HepG2 (cell line): ENCODE data around the gene C6orf62. TPM values are rescaled to one million over a fixed set of nuclear protein-coding genes. Genes with fewer than 3 reads are reported as not detected.

Experiments
- CCAR2 ChIP-seq: fragments of 200-400 bp; formaldehyde crosslinking; optimal IDR thresholded peaks from 2 replicates; pipeline ENCODE3; 2018; ENCODE audit warnings: low read depth, mild to moderate bottlenecking, low read length, moderate library complexity
- FLYWCH1 ChIP-seq: sonication (generic); formaldehyde crosslinking; IDR thresholded peaks from 2 replicates; pipeline ENCODE4 v1.8.1; 2023; ENCODE audit warnings: mild to moderate bottlenecking, missing genetic modification reagents
- GPN1 ChIP-seq: sonication (generic); formaldehyde crosslinking; IDR thresholded peaks from 2 replicates; pipeline ENCODE4 v1.5.1; 2020; ENCODE audit warnings: missing genetic modification reagents, borderline replicate concordance
- MED8 ChIP-seq: sonication (generic); formaldehyde crosslinking; IDR thresholded peaks from 2 replicates; pipeline ENCODE4 v1.8.1; 2023; ENCODE audit warnings: mild to moderate bottlenecking, missing genetic modification reagents; ENCODE audit not compliant: insufficient replicate concordance
- NPAS2 ChIP-seq: sonication (generic); formaldehyde crosslinking; IDR thresholded peaks from 2 replicates; pipeline ENCODE4 v1.8.0; 2022; ENCODE audit warnings: mild to moderate bottlenecking, missing genetic modification reagents, borderline replicate concordance
- PCBP2 ChIP-seq: fragments of 200-400 bp; formaldehyde crosslinking; optimal IDR thresholded peaks from 2 replicates; pipeline ENCODE3; 2018; ENCODE audit warnings: low read length, low read depth; ENCODE audit not compliant: poor library complexity, severe bottlenecking
- SUZ12 ChIP-seq: fragments of 150-350 bp; IDR thresholded peaks from 2 replicates; pipeline ENCODE4 v1.6.1; 2014; ENCODE audit warnings: low read depth, low read length
- TSC22D2 ChIP-seq: sonication (generic); formaldehyde crosslinking; IDR thresholded peaks from 2 replicates; pipeline ENCODE4 v1.5.1; 2020; ENCODE audit warnings: missing genetic modification reagents, mild to moderate bottlenecking, borderline replicate concordance
- ZBTB42 ChIP-seq: sonication (generic); formaldehyde crosslinking; IDR thresholded peaks from 2 replicates; pipeline ENCODE4 v1.5.0; 2020; ENCODE audit warnings: mild to moderate bottlenecking, missing genetic modification reagents
- ZNF431 ChIP-seq: sonication (generic); formaldehyde crosslinking; IDR thresholded peaks from 2 replicates; pipeline ENCODE4 v1.9.0; 2022; ENCODE audit warnings: missing genetic modification reagents, low read depth, mild to moderate bottlenecking, borderline replicate concordance
- ZNF501 ChIP-seq: sonication (generic); formaldehyde crosslinking; IDR thresholded peaks from 2 replicates; pipeline ENCODE4 v1.5.1; 2020; ENCODE audit warnings: mild to moderate bottlenecking, moderate library complexity, missing genetic modification reagents
- ZNF619 ChIP-seq: sonication (generic); formaldehyde crosslinking; IDR thresholded peaks from 2 replicates; pipeline ENCODE4 v1.4.0; 2020; ENCODE audit warnings: mild to moderate bottlenecking, missing genetic modification reagents
- ZSCAN25 ChIP-seq: sonication (generic); formaldehyde crosslinking; IDR thresholded peaks from 2 replicates; pipeline ENCODE4 v1.8.0; 2022; ENCODE audit warnings: mild to moderate bottlenecking, missing genetic modification reagents
- polyA plus RNA-seq, 8 experiments: library from polyadenylated mRNA; depleted of rRNA in 3 of 8; stranded (reverse) in 7 of 8; unstranded in 1 of 8; fragments of >200 nt; fragmentation: Illumina TruSeq in 4 of 8; extraction: Trizol in 4 of 8; gene quantifications; 2 replicates each; pipeline versions ENCODE4 v1.2.1 to v1.2.3, GENCODE V29; 2011 to 2016; ENCODE audit warnings: low read depth in 4 of 8, missing spikeins in 1 of 8, mixed read lengths in 1 of 8; ENCODE audit not compliant: insufficient read depth in 1 of 8
- total RNA-seq, 5 experiments: library from RNA; depleted of rRNA; stranded (reverse); fragments of >200 nt; fragmentation: Illumina TruSeq; extraction: Trizol; gene quantifications; 2 replicates each; pipeline ENCODE4 v1.2.3, GENCODE V29; 2016; ENCODE audit warnings: low read depth in 1 of 5
- TF ChIP-seq, protein P1 (sequence below): sonication (generic); formaldehyde crosslinking; IDR thresholded peaks from 2 replicates; pipeline ENCODE4 v1.9.0; 2022; ENCODE audit warnings: missing genetic modification reagents, mild to moderate bottlenecking, borderline replicate concordance
- TF ChIP-seq, protein P2 (sequence below): sonication (generic); formaldehyde crosslinking; IDR thresholded peaks from 2 replicates; pipeline ENCODE4 v1.5.1; 2020; ENCODE audit warnings: mild to moderate bottlenecking, missing genetic modification reagents, moderate library complexity
- TF ChIP-seq, protein P3 (sequence below): sonication (generic); formaldehyde crosslinking; IDR thresholded peaks from 2 replicates; pipeline ENCODE4 v1.9.0; 2021; ENCODE audit warnings: missing genetic modification reagents, borderline replicate concordance
- TF ChIP-seq, protein P4 (sequence below): sonication (generic); formaldehyde crosslinking; IDR thresholded peaks from 2 replicates; pipeline ENCODE4 v1.5.0; 2020; ENCODE audit warnings: missing genetic modification reagents

The C6orf62 gene
- total and polyA plus RNA-seq, 2 of the 13 experiments (the other 11 are each of a cell fraction or from before 2014, with no cell fraction given), result 54.8 to 90.4 TPM

DNA sequence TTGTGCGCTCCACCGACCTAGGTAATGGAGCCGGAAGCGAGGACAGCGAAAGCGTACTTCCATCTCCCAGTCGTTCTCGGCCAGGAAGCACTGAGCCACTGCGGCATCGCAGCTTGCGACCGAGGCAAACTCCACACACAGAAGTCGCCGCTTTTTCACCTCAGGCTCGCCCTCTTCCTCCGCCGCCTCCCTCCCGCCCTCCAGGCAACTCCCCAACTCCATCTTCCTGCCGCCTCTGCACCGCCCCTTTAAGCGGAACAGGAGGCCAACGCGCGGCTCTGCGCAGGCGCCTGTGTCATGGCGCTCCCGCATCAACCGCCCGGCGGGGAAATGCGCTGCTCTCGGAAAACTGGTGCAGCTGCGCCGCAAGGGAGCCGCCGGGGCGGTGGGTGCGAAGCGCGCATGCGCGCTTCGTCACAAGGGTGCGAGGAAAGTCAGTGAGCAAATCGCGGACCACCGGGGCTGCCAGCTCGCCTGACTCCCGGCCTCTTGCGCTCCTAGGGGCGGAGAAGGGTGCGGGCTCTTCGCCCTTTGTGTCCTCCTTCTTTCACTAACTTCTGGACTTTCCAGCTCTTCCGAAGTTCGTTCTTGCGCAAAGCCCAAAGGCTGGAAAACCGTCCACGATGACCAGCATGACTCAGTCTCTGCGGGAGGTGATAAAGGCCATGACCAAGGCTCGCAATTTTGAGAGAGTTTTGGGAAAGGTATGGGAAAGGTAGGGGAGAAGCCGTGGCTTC lies 52.1 kb downstream of the C6orf62 start, which contains the start of the genes ACOT13 and TDP2 (continued):
- TF ChIP-seq, protein P1, sequence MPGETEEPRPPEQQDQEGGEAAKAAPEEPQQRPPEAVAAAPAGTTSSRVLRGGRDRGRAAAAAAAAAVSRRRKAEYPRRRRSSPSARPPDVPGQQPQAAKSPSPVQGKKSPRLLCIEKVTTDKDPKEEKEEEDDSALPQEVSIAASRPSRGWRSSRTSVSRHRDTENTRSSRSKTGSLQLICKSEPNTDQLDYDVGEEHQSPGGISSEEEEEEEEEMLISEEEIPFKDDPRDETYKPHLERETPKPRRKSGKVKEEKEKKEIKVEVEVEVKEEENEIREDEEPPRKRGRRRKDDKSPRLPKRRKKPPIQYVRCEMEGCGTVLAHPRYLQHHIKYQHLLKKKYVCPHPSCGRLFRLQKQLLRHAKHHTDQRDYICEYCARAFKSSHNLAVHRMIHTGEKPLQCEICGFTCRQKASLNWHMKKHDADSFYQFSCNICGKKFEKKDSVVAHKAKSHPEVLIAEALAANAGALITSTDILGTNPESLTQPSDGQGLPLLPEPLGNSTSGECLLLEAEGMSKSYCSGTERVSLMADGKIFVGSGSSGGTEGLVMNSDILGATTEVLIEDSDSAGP (CRISPR knock-in tag), result peak; percentile 99
- TF ChIP-seq, protein P2, sequence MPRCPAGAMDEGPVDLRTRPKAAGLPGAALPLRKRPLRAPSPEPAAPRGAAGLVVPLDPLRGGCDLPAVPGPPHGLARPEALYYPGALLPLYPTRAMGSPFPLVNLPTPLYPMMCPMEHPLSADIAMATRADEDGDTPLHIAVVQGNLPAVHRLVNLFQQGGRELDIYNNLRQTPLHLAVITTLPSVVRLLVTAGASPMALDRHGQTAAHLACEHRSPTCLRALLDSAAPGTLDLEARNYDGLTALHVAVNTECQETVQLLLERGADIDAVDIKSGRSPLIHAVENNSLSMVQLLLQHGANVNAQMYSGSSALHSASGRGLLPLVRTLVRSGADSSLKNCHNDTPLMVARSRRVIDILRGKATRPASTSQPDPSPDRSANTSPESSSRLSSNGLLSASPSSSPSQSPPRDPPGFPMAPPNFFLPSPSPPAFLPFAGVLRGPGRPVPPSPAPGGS, result peak; percentile 95
- TF ChIP-seq ZSCAN25 (CRISPR knock-in tag) (no peak; the same call in 1 of the 2 replicates), SUZ12 (no peak), ZNF501 (CRISPR knock-in tag) (peak; percentile 95), ZNF619 (CRISPR knock-in tag) (peak; percentile 65; the same call in 1 of the 2 replicates), TSC22D2 (peak; percentile 71; the same call in 1 of the 2 replicates), ZNF431 (CRISPR knock-in tag) (peak; percentile 80; the same call in 1 of the 2 replicates), ZBTB42 (CRISPR knock-in tag) (peak; percentile 91), NPAS2 (CRISPR knock-in tag) (no peak), GPN1 (no peak), MED8 (peak; percentile 75), PCBP2 (no peak), CCAR2 (peak; percentile 43), FLYWCH1 (no peak)
- TF ChIP-seq, protein P3, sequence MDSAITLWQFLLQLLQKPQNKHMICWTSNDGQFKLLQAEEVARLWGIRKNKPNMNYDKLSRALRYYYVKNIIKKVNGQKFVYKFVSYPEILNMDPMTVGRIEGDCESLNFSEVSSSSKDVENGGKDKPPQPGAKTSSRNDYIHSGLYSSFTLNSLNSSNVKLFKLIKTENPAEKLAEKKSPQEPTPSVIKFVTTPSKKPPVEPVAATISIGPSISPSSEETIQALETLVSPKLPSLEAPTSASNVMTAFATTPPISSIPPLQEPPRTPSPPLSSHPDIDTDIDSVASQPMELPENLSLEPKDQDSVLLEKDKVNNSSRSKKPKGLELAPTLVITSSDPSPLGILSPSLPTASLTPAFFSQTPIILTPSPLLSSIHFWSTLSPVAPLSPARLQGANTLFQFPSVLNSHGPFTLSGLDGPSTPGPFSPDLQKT (CRISPR knock-in tag), result no peak
- TF ChIP-seq, protein P4, sequence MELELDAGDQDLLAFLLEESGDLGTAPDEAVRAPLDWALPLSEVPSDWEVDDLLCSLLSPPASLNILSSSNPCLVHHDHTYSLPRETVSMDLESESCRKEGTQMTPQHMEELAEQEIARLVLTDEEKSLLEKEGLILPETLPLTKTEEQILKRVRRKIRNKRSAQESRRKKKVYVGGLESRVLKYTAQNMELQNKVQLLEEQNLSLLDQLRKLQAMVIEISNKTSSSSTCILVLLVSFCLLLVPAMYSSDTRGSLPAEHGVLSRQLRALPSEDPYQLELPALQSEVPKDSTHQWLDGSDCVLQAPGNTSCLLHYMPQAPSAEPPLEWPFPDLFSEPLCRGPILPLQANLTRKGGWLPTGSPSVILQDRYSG (CRISPR knock-in tag), result peak; percentile 62; the same call in 1 of the 2 replicates
